GM12801 (cell line): ENCODE results near the gene TMEM37.

Source experiments
- TF ChIP-seq, protein P1 (sequence below): IDR thresholded peaks from one replicate; pipeline ENCODE4 v1.5.1; 2011; ENCODE audit warnings: control low read depth; ENCODE audit not compliant: insufficient read length; ENCODE audit errors: extremely low read depth

The TMEM37 gene

DNA sequence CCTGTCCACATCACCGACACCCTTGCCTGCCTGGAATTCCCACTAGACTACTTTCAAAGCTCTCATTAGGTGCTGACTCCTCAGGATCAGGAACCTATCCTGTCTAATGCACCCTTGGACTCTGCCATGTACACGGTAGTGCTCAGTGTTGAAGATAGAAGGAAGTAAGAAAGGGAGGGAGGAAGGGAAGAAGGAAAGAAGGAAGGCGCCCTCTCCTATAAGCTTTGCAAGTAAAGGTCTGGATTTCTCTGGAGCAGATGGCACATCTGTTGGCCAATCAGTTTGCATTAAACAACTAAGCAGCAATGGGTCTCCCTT, 47.3 kb downstream of the TMEM37 start:
- TF ChIP-seq, protein P1, sequence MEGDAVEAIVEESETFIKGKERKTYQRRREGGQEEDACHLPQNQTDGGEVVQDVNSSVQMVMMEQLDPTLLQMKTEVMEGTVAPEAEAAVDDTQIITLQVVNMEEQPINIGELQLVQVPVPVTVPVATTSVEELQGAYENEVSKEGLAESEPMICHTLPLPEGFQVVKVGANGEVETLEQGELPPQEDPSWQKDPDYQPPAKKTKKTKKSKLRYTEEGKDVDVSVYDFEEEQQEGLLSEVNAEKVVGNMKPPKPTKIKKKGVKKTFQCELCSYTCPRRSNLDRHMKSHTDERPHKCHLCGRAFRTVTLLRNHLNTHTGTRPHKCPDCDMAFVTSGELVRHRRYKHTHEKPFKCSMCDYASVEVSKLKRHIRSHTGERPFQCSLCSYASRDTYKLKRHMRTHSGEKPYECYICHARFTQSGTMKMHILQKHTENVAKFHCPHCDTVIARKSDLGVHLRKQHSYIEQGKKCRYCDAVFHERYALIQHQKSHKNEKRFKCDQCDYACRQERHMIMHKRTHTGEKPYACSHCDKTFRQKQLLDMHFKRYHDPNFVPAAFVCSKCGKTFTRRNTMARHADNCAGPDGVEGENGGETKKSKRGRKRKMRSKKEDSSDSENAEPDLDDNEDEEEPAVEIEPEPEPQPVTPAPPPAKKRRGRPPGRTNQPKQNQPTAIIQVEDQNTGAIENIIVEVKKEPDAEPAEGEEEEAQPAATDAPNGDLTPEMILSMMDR: no peak

DNA sequence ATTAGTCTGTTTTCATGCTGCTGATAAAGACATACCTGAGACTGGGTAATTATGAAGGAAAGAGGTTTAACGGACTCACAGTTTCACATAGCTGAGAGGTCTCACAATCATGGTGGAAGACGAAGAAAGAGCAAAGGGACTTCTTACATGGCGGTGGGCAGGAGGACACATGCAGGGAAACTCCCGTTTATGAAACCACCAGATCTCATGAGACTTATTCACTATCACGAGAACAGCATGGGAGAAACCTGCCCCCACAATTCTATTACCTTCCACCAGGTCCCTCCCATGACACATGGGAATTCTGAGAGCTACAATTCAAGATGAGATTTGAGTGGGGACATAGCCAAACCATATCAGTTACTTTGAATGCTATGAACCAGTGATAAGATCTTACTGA, 48.5 kb downstream of the TMEM37 start:
- TF ChIP-seq, protein P1: no peak

DNA sequence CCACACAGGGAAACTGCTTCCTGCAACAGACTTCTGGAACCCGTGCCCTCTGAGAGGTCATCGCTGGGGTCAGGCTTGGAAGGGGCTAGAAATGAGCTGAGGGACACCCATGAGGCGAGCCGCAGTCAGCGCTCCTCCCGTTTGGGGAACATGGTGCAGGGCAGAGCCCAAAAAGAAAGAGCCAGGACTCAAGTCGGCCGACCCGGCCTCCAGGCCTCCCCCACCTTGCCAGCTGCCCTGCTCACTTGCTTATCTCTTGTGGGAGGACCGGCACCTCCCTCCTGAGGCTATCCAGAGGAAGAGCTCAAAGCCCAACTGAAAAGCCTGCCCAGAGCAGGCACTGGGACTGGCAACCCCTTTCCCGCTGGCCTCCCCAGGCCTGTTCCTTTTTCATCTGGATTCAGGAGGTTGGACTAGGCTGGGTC, 49.1 kb downstream of the TMEM37 start:
- TF ChIP-seq, protein P1: no peak

DNA sequence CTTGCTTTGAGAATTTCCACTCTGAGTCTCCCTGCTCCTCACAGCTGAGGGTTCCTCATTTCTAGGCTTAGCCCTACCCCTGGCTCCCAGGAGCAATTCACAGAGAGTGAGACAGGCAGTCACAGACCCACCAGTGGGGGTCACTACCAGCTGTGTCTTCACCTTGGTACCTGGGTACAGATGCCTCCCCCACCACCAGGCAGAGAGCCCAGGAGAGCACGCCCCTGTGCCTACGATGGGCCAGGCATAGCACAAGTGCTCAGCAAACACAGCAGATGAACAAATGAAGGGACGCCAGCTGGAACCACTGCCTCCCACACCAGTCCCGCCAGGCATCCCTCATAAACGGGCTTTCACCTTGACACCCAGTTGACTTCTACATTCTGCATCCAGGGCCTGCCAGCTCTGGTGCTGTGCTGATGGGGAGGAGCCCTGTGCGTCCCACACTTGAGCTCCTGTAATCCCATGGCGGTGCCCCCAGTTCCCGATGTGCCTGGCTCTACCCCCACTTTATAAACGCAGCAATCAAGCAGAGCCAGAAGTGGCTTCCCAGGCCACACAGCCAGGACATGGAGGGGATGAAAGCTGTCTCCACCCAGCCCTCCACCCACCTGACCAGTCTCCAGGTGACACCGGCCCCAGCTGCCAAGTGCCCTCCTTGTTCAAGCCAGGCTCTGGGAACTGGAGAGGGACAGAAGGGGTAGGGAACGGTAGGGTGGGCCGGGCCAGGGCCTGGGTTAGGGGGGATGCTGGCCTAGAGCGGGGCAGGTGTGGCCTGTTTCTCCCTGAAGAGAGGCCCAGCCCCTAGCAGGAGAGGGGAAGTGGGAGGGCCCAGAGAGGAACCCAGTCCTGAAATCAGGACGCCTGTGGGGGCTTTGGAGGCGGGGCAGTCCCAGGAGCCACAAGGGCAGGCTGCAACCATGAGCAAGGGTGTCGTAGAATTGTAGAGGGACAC, 50.1 kb downstream of the TMEM37 start:
- TF ChIP-seq, protein P1: no peak

DNA sequence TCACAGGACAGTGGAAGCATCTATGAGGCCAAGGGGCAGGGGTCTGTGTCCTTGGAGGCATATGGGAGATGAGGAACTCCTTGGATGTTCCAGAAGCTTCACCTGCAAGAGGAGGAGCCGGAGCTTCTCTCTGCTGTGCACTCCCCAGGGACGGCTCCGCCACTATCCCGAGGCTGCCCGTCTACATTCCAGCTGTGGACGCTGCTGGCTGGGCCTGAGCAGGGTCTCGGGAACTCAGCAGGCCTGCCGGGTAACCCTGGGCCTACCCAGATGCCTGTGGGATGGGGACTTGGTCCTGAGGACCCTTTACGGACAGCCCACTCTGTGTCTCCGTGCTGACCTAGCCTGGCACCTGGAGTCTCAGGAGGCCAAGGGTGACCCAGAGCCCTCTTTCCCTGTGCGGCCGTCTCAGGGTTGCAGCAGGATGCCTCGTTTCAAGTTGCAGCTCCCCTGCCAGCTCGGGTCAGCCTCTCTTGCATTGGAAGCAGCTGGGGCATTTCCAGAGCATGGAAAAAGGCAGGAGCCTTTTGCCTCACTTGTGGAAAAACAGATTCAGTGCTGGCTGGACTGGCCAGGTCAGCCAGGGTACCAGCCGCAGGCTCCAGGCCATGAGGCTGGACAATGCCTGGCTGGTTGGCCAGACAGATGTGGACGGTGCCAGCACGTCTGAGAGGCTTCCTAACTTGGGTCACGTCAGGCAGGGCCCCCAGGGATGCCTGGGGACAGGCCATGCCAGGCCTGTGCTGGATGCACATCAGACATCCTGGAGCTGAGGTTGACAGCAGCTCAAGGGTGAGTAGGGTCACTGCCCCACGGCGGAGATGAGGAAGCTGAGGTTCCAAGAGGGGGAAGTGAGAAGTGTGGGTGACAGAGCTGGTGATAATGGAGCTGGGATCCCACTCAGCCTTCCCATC, 51.1 kb downstream of the TMEM37 start:
- TF ChIP-seq, protein P1: no peak

DNA sequence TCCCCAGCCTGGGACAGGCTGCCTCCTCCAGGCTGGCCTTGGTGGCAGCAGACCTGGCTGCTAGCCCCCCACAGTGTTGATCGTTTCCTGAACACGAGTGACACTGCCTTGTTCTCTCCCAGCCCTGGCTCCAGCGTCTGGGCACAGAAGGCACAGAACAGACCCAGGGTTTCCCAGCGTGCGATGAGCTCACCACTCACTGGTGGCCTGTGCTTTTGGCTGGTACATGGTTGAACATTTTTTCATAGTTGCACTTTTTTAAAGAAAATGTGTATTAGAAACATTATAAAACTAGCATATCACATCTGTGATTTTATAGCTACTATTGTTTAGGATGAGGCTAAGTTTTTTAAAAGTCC, 51.7 kb downstream of the TMEM37 start:
- TF ChIP-seq, protein P1: no peak
